Measurements from ENCODE around the gene CWH43. TPM values are rescaled to one million over a fixed set of nuclear protein-coding genes. Genes with fewer than 3 reads are reported as not detected.

CWH43 gene
- total and polyA plus RNA-seq, 2 donors (not counting 3 experiments of a cell fraction or from before 2014, with no cell fraction given): not detected

DNA sequence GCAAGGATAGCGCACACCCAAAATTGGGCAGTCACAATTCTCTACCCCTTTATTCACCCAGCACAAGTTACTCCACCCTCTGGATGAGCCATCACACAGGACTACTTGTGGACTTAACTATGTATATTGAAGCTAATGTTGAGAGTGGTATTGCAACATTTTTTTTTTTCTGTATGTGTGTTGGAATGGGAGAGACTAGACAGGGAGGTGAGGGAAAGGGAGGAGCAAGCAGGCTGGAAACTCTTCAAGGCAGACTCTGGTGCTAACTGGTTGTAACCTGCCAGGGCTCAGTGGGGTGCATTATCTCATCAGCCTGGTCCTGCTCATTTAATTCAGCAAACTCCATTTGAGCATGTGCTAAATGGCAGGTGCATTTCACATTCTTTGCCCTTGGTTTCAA is 18.4 kb upstream of the CWH43 start:
- Histone ChIP-seq H3K9me1 (replicated peaks; ENCODE audit: control insufficient read depth, extremely low read depth, insufficient read depth, low read length) (no peaks in the 10 kb centered on the region), H3K4me2 (ENCODE audit: insufficient read depth, low read length) (no peak overlapping the region), H4K20me1 (replicated peaks; ENCODE audit: control insufficient read depth, extremely low read depth, insufficient read depth, low read length) (no peaks in the 10 kb centered on the region), H3K4me1 (ENCODE audit: control insufficient read depth, extremely low read depth, insufficient read depth, low read length) (no peaks in the 10 kb centered on the region), H3K27ac (ENCODE audit: insufficient read depth, low read depth, low read length) (no peak overlapping the region), H3K36me3 (ENCODE audit: control insufficient read depth in 2 of 2, extremely low read depth in 1 of 2, insufficient read depth in 2 of 2, low read length in 2 of 2) (no peaks in the 10 kb centered on the region), H3K9ac (replicated peaks; ENCODE audit: extremely low read depth, insufficient read depth, low read length) (no peak overlapping the region), H3K79me2 (ENCODE audit: control insufficient read depth, insufficient read depth, low read length) (no peaks in the 10 kb centered on the region), H3K4me3 (replicated peaks in 1 of 3; ENCODE audit: insufficient read depth in 1 of 3, low read depth in 1 of 3, low read length in 3 of 3) (no peak overlapping the region), H3K27me3 (ENCODE audit: control insufficient read depth in 2 of 2, insufficient read depth in 2 of 2, low read length in 2 of 2) (peaks cover 7 to 14% of the 10 kb centered on the region in 2 experiments), H3K9me3 (replicated peaks; ENCODE audit: control insufficient read depth, insufficient read depth, low read length) (no peaks in the 10 kb centered on the region), H2AFZ (ENCODE audit: low read depth, low read length) (no peak overlapping the region)
- DNase-seq (ENCODE audit: low read depth, low spot score) (no peak), FAIRE-seq (no peak)
- dilution Hi-C loops (cut with MboI; ENCODE audit: extremely low pct_ligation_motif_present, low sequenced_read_pairs): loop anchor here (25.0 kb wide), 1 partner anchor 130 kb away; the partner anchor contains the start of gene OCIAD1
- intact Hi-C loops (cut with micrococcal nuclease): no loop called here
- CTCF ChIA-PET: no interaction called here
- POLR2A ChIA-PET: no interaction called here
- TF ChIP-seq EZH2 (IDR thresholded peaks at IDR 0.05; ENCODE audit: borderline replicate concordance, low read depth, low read length, severe bottlenecking) (no peak), POLR2AphosphoS5 (IDR thresholded peaks at IDR 0.05; ENCODE audit: insufficient read depth, low read depth, low read length) (no peak)
- TF ChIP-seq, protein P1, sequence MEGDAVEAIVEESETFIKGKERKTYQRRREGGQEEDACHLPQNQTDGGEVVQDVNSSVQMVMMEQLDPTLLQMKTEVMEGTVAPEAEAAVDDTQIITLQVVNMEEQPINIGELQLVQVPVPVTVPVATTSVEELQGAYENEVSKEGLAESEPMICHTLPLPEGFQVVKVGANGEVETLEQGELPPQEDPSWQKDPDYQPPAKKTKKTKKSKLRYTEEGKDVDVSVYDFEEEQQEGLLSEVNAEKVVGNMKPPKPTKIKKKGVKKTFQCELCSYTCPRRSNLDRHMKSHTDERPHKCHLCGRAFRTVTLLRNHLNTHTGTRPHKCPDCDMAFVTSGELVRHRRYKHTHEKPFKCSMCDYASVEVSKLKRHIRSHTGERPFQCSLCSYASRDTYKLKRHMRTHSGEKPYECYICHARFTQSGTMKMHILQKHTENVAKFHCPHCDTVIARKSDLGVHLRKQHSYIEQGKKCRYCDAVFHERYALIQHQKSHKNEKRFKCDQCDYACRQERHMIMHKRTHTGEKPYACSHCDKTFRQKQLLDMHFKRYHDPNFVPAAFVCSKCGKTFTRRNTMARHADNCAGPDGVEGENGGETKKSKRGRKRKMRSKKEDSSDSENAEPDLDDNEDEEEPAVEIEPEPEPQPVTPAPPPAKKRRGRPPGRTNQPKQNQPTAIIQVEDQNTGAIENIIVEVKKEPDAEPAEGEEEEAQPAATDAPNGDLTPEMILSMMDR (IDR thresholded peaks at IDR 0.05; ENCODE audit: extremely low read depth in 1 of 2, insufficient read depth in 1 of 2, low read depth in 1 of 2, low read length in 2 of 2): no peak
- BruUV-seq (replicated peaks): no TSS peak

DNA sequence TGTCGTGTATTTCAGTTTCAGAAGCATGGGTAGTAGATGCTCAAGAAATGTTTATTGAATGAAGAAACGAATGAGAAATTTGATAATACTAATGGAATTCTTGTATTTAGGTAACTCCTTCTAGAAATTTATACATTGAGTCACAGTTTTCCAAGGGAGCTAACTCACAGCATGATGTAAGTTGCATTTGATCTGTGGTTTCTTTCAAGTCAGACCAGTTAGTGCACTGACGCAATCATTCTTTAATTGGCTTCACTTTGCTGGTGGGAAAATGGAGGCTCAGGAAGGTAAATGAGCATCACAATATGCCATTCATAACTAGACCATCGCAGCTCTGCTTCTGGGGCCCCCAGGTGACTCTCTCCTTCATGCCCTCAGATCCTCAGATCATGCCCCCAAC is 17.3 kb upstream of the CWH43 start:
- H3K27ac ChIP-seq (ENCODE audit: insufficient read depth, low read depth, low read length): no peak overlapping the region
- TF ChIP-seq EZH2 (IDR thresholded peaks at IDR 0.05; ENCODE audit: borderline replicate concordance, low read depth, low read length, severe bottlenecking) (no peak), MYC (IDR thresholded peaks at IDR 0.05; ENCODE audit: low read depth, low read length) (no peak), POLR2A (IDR thresholded peaks at IDR 0.05; ENCODE audit: low read depth, low read length) (no peak), JUN (IDR thresholded peaks at IDR 0.05; ENCODE audit: borderline replicate concordance, insufficient read depth, insufficient read length, low read depth) (no peak)
- TF ChIP-seq, protein P2, sequence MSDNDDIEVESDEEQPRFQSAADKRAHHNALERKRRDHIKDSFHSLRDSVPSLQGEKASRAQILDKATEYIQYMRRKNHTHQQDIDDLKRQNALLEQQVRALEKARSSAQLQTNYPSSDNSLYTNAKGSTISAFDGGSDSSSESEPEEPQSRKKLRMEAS (IDR thresholded peaks at IDR 0.05; ENCODE audit: insufficient read depth, insufficient read length): no peak
- TF ChIP-seq, protein P1 (IDR thresholded peaks at IDR 0.05; ENCODE audit: extremely low read depth in 1 of 2, insufficient read depth in 1 of 2, low read depth in 1 of 2, low read length in 2 of 2): no peak
- H4K20me1 ChIP-seq (replicated peaks; ENCODE audit: control insufficient read depth, extremely low read depth, insufficient read depth, low read length): no peaks in the 10 kb centered on the region
- ChIA-PET POLR2A (no interaction called here), CTCF (no interaction called here)
- H2AFZ ChIP-seq (ENCODE audit: low read depth, low read length): no peak overlapping the region
- intact Hi-C loops (cut with micrococcal nuclease): no loop called here
- H3K9me3 ChIP-seq (replicated peaks; ENCODE audit: control insufficient read depth, insufficient read depth, low read length): no peaks in the 10 kb centered on the region
- BruUV-seq (replicated peaks): no TSS peak
- no peak overlapping the region for H3K4me3 ChIP-seq (replicated peaks in 1 of 3; ENCODE audit: insufficient read depth in 1 of 3, low read depth in 1 of 3, low read length in 3 of 3)
- no peaks in the 10 kb centered on the region for H3K4me1 ChIP-seq (ENCODE audit: control insufficient read depth, extremely low read depth, insufficient read depth, low read length)
- DNase-seq (ENCODE audit: low read depth, low spot score): no peak
- H3K27me3 ChIP-seq (ENCODE audit: control insufficient read depth in 2 of 2, insufficient read depth in 2 of 2, low read length in 2 of 2): peaks cover 7 to 14% of the 10 kb centered on the region in 2 experiments
- no peaks in the 10 kb centered on the region for H3K79me2 ChIP-seq (ENCODE audit: control insufficient read depth, insufficient read depth, low read length)
- no peak for FAIRE-seq
- H3K36me3 ChIP-seq (ENCODE audit: control insufficient read depth in 2 of 2, extremely low read depth in 1 of 2, insufficient read depth in 2 of 2, low read length in 2 of 2): no peaks in the 10 kb centered on the region
- no peak overlapping the region for H3K9ac ChIP-seq (replicated peaks; ENCODE audit: extremely low read depth, insufficient read depth, low read length)
- no peaks in the 10 kb centered on the region for H3K9me1 ChIP-seq (replicated peaks; ENCODE audit: control insufficient read depth, extremely low read depth, insufficient read depth, low read length)
- dilution Hi-C loops (cut with MboI; ENCODE audit: extremely low pct_ligation_motif_present, low sequenced_read_pairs): loop anchor here (25.0 kb wide), 1 partner anchor 132 kb away; the partner anchor contains the start of gene OCIAD1
- no peak overlapping the region for H3K4me2 ChIP-seq (ENCODE audit: insufficient read depth, low read length)
